GM12878 (cell line): ENCODE results near the gene FANCI. TPM values are rescaled to one million over a fixed set of nuclear protein-coding genes. Genes with fewer than 3 reads are reported as not detected.

Experiments
- ATAC-seq: fragments of 200-7000 bp; cut with Tn5 transposase; 3 replicates; pipeline ENCODE4 v1.9.1; 2020; ENCODE audit warnings: mild to moderate bottlenecking, moderate library complexity
- BruUV-seq: library from RNA; stranded (reverse); fragments of 400-500 nt; replicated peaks from 2 replicates; lab custom pipeline; 2021; lab: Mats Ljungman, UMichigan
- CTCF ChIA-PET: fragments of 300-600 bp; sonication (Branson Sonifier 250); formaldehyde crosslinking; extraction: SDS; loops from one replicate; lab custom pipeline; 2021; ENCODE audit warnings: inconsistent platforms; lab: Yijun Ruan, JAX
- POLR2A ChIA-PET: fragments of 350-600 bp; formaldehyde crosslinking; extraction: SDS; loops from one replicate; lab custom pipeline; 2021; ENCODE audit warnings: inconsistent platforms; lab: Charles Lee
- RAD21 ChIA-PET: fragments of 300-600 bp; sonication (Branson Sonifier 250); formaldehyde crosslinking; loops from one replicate; lab custom pipeline; 2023; ENCODE audit warnings: antibody characterized with exemption; ENCODE audit not compliant: unreplicated experiment; lab: Charles Lee
- SMC1A ChIA-PET: fragments of 300-600 bp; sonication (Branson Sonifier 250); formaldehyde crosslinking; loops from one replicate; lab custom pipeline; 2023; ENCODE audit not compliant: unreplicated experiment, uncharacterized antibody; lab: Charles Lee
- DNase-seq: peaks from one replicate; pipeline ENCODE4 v3.0.0-alpha.2; 2011; ENCODE audit warnings: low read depth, low spot score
- FAIRE-seq: peaks from 3 replicates; lab custom pipeline; 2011; peaks lifted over from hg19 to GRCh38; lab: Jason Lieb, UNC
- H2AFZ ChIP-seq: 2 replicates; pipeline ENCODE4 v1.6.0; 2011; ENCODE audit warnings: low read depth, low read length, control low read depth; ENCODE audit not compliant: control insufficient read depth
- H3K27ac ChIP-seq: 2 replicates; pipeline ENCODE4 v1.5.1; 2011; ENCODE audit warnings: control low read depth; ENCODE audit not compliant: control insufficient read depth, insufficient read depth
- H3K27me3 ChIP-seq, 2 experiments: replicated peaks in 1 of 2; 2 replicates each; pipeline versions ENCODE4 v1.6.0 to v1.6.1; 2011; ENCODE audit warnings: low read length in 1 of 2; ENCODE audit not compliant: control insufficient read depth in 2 of 2, insufficient read depth in 2 of 2
- H3K36me3 ChIP-seq, 2 experiments: 2 replicates each; pipeline ENCODE4 v1.5.1; 2011; ENCODE audit warnings: low read length in 1 of 2; ENCODE audit not compliant: control insufficient read depth in 2 of 2, insufficient read depth in 2 of 2
- H3K4me1 ChIP-seq: 2 replicates; pipeline ENCODE4 v1.6.1; 2011; ENCODE audit warnings: mild to moderate bottlenecking, low read length, moderate library complexity, mixed read lengths; ENCODE audit not compliant: control insufficient read depth, insufficient read depth
- H3K4me2 ChIP-seq: 2 replicates; pipeline ENCODE4 v1.6.0; 2011; ENCODE audit warnings: control low read depth; ENCODE audit not compliant: control insufficient read depth, insufficient read depth
- H3K4me3 ChIP-seq: fragments of 200-600 bp; sonication (generic); 2 replicates; pipeline ENCODE4 v1.5.1; 2016
- H3K79me2 ChIP-seq: 2 replicates; pipeline ENCODE4 v1.6.0; 2011; ENCODE audit warnings: low read length; ENCODE audit not compliant: control insufficient read depth, insufficient read depth
- H3K9ac ChIP-seq: 2 replicates; pipeline ENCODE4 v1.8.0; 2011; ENCODE audit warnings: low read length, control low read depth, mixed read lengths; ENCODE audit not compliant: control insufficient read depth, insufficient read depth
- H3K9me3 ChIP-seq: replicated peaks from 3 replicates; pipeline ENCODE4 v1.5.1; 2011; ENCODE audit warnings: mild to moderate bottlenecking, low read length; ENCODE audit not compliant: control insufficient read depth, insufficient read depth
- H4K20me1 ChIP-seq: 2 replicates; pipeline ENCODE4 v1.6.0; 2011; ENCODE audit not compliant: control insufficient read depth, insufficient read depth
- ASH2L ChIP-seq: fragments of 300-600, 200-600 bp; sonication (generic); IDR thresholded peaks from 2 replicates; pipeline ENCODE4 v1.6.1; 2017; ENCODE audit warnings: low read depth, mild to moderate bottlenecking, borderline replicate concordance
- BRCA1 ChIP-seq: IDR thresholded peaks from 2 replicates; pipeline ENCODE4 v1.6.1; 2011; ENCODE audit warnings: low read depth, low read length, improper control_type of control experiment
- MEF2B ChIP-seq: fragments of 450-650 bp; IDR thresholded peaks from 2 replicates; pipeline ENCODE4 v1.6.1; 2018; ENCODE audit warnings: mild to moderate bottlenecking, moderate library complexity; ENCODE audit not compliant: partially characterized antibody, poor library complexity, severe bottlenecking
- SMAD5 ChIP-seq: IDR thresholded peaks from 2 replicates; pipeline ENCODE4 v1.6.1; 2016; ENCODE audit warnings: antibody characterized with exemption, low read depth
- SP1 ChIP-seq: IDR thresholded peaks from one replicate; pipeline ENCODE4 v1.6.1; 2011; ENCODE audit warnings: low read depth, low read length
- SPI1 ChIP-seq: IDR thresholded peaks from 2 replicates; pipeline ENCODE4 v1.6.1; 2011; ENCODE audit warnings: low read depth, mild to moderate bottlenecking, low read length, moderate library complexity, borderline replicate concordance; ENCODE audit not compliant: insufficient read depth
- ZBED1 ChIP-seq: IDR thresholded peaks from 2 replicates; pipeline ENCODE4 v1.6.1; 2016; ENCODE audit warnings: borderline replicate concordance
- WGBS: methylation state at CpG from one replicate; pipeline ENCODE4 v1.1.6; 2016; ENCODE audit warnings: low lambda C conversion rate; ENCODE audit not compliant: insufficient replicate concordance, insufficient coverage; ENCODE audit errors: missing lambda C conversion rate; 5-methylcytosine and 5-hydroxymethylcytosine counted together
- in situ Hi-C: fragments of 300-500 bp; cut with MboI; formaldehyde crosslinking; loops from 9 replicates; pipeline ENCODE4 v1.14.3; 2018; ENCODE audit warnings: mixed read lengths
- intact Hi-C: fragments of 100-400 bp; cut with micrococcal nuclease; formaldehyde crosslinking; loops from one replicate; pipeline ENCODE4 v1.14.2; 2022; ENCODE audit not compliant: unreplicated experiment
- polyA plus RNA-seq, 11 experiments: library from polyadenylated mRNA; depleted of rRNA in 4 of 11; unstranded in 6 of 11; stranded (reverse) in 5 of 11; fragments of >200 nt; fragmentation: Nextera tagmentation in 4 of 11; fragmentation: Illumina TruSeq in 1 of 11; extraction: Ambion mirVana in 4 of 11; extraction: Trizol in 1 of 11; gene quantifications; 1 replicate in 1 of 11; 2 replicates in 10 of 11; pipeline versions ENCODE4 v1.2.1 to v1.2.3, GENCODE V29; 2011 to 2016; ENCODE audit warnings: inconsistent platforms in 2 of 11, missing spikeins in 2 of 11, low read depth in 1 of 11
- total RNA-seq, 4 experiments: library from RNA; depleted of rRNA in 3 of 4; stranded (reverse); fragments of >200 nt in 3 of 4; fragmentation: Illumina TruSeq in 1 of 4; extraction: Trizol in 1 of 4; gene quantifications; 2 replicates each; pipeline versions ENCODE4 v1.2.1 to v1.2.3, GENCODE V29; 2013 to 2021

The FANCI gene
- total and polyA plus RNA-seq, 10 of the 15 experiments (the other 5 are each of a cell fraction or from before 2014, with no cell fraction given) = 38.1 to 129 (median 82.4) TPM

GRCh38 chr15:89243046-89243690 lies 611 bp upstream of the FANCI start (continued):
- TF ChIP-seq MEF2B = no peak

DNA sequence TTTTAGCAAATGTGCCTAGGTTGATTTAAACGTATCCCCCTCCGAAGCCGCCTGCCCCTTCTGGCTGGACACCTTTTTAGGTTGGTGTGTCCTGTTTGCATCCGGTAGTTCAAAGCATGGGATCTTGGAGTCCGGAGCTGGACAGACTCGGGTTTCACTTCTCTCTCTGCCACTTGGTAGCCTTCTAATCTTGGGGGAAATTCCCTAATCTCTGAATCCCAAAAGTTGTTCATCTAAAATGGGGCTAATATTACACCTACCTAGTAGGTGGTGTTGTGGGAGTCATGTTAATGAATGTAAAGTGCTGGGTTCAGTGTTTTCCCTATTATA lies 760 bp downstream of the FANCI start:
- no TSS peak for BruUV-seq
- Histone ChIP-seq H3K27ac (peak overlapping the region; percentile 92), H3K4me3 (peak overlapping the region; percentile 87), H4K20me1 (no peaks in the 10 kb centered on the region), H3K4me2 (peak overlapping the region; percentile 94), H3K79me2 (peaks cover 37% of the 10 kb centered on the region), H3K9ac (peak overlapping the region; percentile 96), H3K4me1 (peaks cover 10% of the 10 kb centered on the region; the same call in 1 of the 2 replicates), H2AFZ (peak overlapping the region; percentile 99), H3K36me3 (peaks cover 3 to 6% of the 10 kb centered on the region in 2 experiments), H3K27me3 (no peaks in the 10 kb centered on the region), H3K9me3 (peaks cover 3% of the 10 kb centered on the region; the same call in 1 of the 3 replicates)
- in situ Hi-C loops = no loop called here
- no peak for TF ChIP-seq BRCA1
- no peak for TF ChIP-seq SMAD5
- TF ChIP-seq ZBED1 = 0 out of 2 replicates have a peak, but pooled peaks have one; percentile 31
- no peak for TF ChIP-seq SP1
- TF ChIP-seq ASH2L = no peak
- TF ChIP-seq SPI1 = peak; percentile 59
- no peak for FAIRE-seq
- ChIA-PET CTCF (interaction anchor here (0.6 to 5.4 kb wide), 11 partner anchors 8 to 415 kb away, joined by 3 to 42 read pairs (median 4); no protein-coding TSS in a partner anchor), RAD21 (interaction anchor here (0.6 to 4.0 kb wide), 7 partner anchors 9 to 262 kb away, joined by 3 to 32 read pairs (median 3); no protein-coding TSS in a partner anchor), POLR2A (interaction anchor here (0.6 to 1.7 kb wide), 5 partner anchors 9 to 649 kb away, joined by 3 to 8 read pairs (median 3); partner anchors contain the start of genes AP3S2 and POLG), SMC1A (interaction anchor here (0.9 to 2.4 kb wide), 10 partner anchors 9 to 187 kb away, joined by 3 to 17 read pairs (median 3); partner anchors contain the start of gene ABHD2)
- intact Hi-C loops = loop anchor here (2.0 kb wide), 1 partner anchor 38 kb away; no protein-coding TSS in a partner anchor
- ATAC-seq = peak; percentile 54
- no peak for DNase-seq
- WGBS = 2% methylated on average over 6 of the region's 6 CpGs
